Measurements from ENCODE around the gene TNK2. TPM values are rescaled to one million over a fixed set of nuclear protein-coding genes. Genes with fewer than 3 reads are reported as not detected.

The TNK2 gene
- total and polyA plus RNA-seq, 2 of the 8 experiments (the other 6 are each of a cell fraction or from before 2014, with no cell fraction given), result 10.4 to 33.9 TPM

DNA sequence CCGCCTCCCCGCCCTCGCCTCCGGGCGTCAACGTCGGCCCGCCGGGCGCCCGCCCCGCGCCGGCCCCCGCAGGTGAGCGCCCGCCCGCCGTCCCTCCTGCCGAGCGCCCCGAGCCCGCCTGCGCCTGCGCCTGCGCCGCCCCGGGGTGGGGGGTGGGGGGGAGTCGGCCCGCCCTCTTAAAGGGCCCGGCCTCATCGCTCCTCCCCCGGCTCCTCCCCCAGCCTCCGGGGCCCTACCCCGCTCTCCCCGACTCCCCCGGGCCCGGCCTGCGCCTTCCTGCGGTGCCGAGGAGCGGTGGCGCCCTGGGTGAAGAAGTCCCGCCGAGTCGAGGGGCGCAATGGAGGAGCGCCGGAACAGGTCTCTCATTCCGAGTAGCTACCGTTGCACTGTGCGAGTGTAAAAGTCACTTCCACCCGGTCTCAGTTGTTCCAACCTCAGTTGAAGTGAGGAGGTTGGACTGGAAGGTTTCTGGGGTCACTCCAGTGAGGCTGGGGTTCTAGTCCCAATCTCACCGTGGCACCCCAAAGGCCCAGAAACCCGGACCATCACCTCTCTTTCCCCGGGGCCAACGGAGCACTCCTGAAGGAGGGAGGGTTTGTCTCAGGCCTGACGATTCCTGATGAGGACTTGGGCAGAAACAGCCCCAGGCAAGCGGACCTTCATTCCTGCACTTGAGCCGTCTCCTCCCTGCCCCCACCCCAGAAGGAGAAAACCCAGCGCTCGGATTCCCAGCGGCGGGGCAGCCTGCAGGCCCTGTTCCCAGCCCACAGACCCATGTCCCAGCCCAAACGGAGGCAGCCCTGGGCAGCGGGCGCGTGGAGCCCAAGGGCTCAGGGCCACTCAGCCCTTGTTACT, 1.5 kb upstream of the TNK2 start:
- H3K23me2 ChIP-seq (ENCODE audit: low read depth, low read length), result peaks cover 13% of the 10 kb centered on the region
- no peaks in the 10 kb centered on the region; the same call in 1 of the 2 replicates for H3K79me1 ChIP-seq (ENCODE audit: low read depth, low read length)
- ChIA-PET CTCF (ENCODE audit: partially characterized antibody) (interaction anchor here (0.7 kb wide), 1 partner anchor 11 kb away, joined by 3 read pairs; no protein-coding TSS in a partner anchor), POLR2A (ENCODE audit: partially characterized antibody) (interaction anchor here (0.6 kb wide), 1 partner anchor 88 kb away, joined by 3 read pairs; no protein-coding TSS in a partner anchor)
- H3K14ac ChIP-seq (ENCODE audit: insufficient read length), result no peak overlapping the region
- no peaks in the 10 kb centered on the region for H3K36me3 ChIP-seq (ENCODE audit: control insufficient read depth in 2 of 4, insufficient read depth in 4 of 4, low read length in 3 of 4)
- H3K18ac ChIP-seq (ENCODE audit: extremely low read depth, low read length), result peak overlapping the region; percentile 55
- no peak overlapping the region for H2BK120ac ChIP-seq (replicated peaks; ENCODE audit: low read depth, low read length)
- H2BK12ac ChIP-seq (ENCODE audit: low read depth, low read length), result peak overlapping the region; percentile 62; the same call in 1 of the 2 replicates
- peak in 1 of 2 experiments; percentile 86 for DNase-seq (ENCODE audit: low read depth in 1 of 2, low spot score in 2 of 2)
- peak overlapping the region; percentile 92; the same call in 1 of the 2 replicates for H2BK15ac ChIP-seq (ENCODE audit: low read length)
- H3K4me3 ChIP-seq (ENCODE audit: extremely low read depth in 1 of 4, insufficient read depth in 2 of 4, low read depth in 3 of 4, low read length in 4 of 4), result peak overlapping the region; percentile 62 to 79 (median 72)
- H3K4ac ChIP-seq (replicated peaks; ENCODE audit: insufficient read length, low read depth, low read length), result peak overlapping the region; percentile 2
- H3K9ac ChIP-seq (replicated peaks in 1 of 4; ENCODE audit: extremely low read depth in 1 of 4, low read depth in 3 of 4, low read length in 3 of 4), result peak overlapping the region in 2 of 4 experiments; percentile 2; a peak in 2 of 7 replicates
- 18% methylated on average over 14 of the region's 68 CpGs; no CpG with 5 or more reads in 1 of the 2 experiments for WGBS, 2 experiments (ENCODE audit: extremely low coverage in 1 of 2, insufficient coverage in 1 of 2, insufficient read length in 1 of 2, insufficient replicate concordance in 2 of 2, low coverage in 1 of 2, low lambda C conversion rate in 2 of 2, missing lambda C conversion rate in 1 of 2)
- H3K56ac ChIP-seq (replicated peaks; ENCODE audit: insufficient read length, low read depth, low read length), result peak overlapping the region; percentile 82
- H3K27me3 ChIP-seq (replicated peaks in 1 of 4; ENCODE audit: control insufficient read depth in 3 of 4, extremely low read depth in 1 of 4, insufficient read depth in 3 of 4, low read length in 3 of 4), result peaks cover 0 to 15% (median 5%) of the 10 kb centered on the region in 4 experiments; a peak in 5 of 7 replicates
- H3K27ac ChIP-seq (ENCODE audit: low read depth, low read length), result no peak overlapping the region
- no peak overlapping the region for H3K23ac ChIP-seq (ENCODE audit: insufficient read length)
- H2BK20ac ChIP-seq (ENCODE audit: low read length), result no peak overlapping the region
- H3K9me3 ChIP-seq (ENCODE audit: insufficient read depth in 2 of 2, low read depth in 1 of 2, low read length in 1 of 2), result no peaks in the 10 kb centered on the region
- H4K91ac ChIP-seq (replicated peaks; ENCODE audit: insufficient read length, low read length), result peak overlapping the region; percentile 66
- H4K20me1 ChIP-seq (replicated peaks in 1 of 2; ENCODE audit: control insufficient read depth in 1 of 2, insufficient read depth in 2 of 2, low read length in 2 of 2), result peaks cover 5 to 23% of the 10 kb centered on the region in 2 experiments
- peak overlapping the region; percentile 79; the same call in 1 of the 2 replicates for H2BK5ac ChIP-seq (ENCODE audit: low read depth, low read length)
- peaks cover 7 to 11% of the 10 kb centered on the region in 2 experiments; a peak in 3 of 4 replicates for H3K79me2 ChIP-seq (ENCODE audit: control insufficient read depth in 1 of 2, insufficient read depth in 2 of 2, low read length in 2 of 2)
- peak overlapping the region; percentile 59; the same call in 1 of the 2 replicates for H4K8ac ChIP-seq (ENCODE audit: extremely low read depth, insufficient read depth, low read length)
- peaks cover 7 to 21% (median 19%) of the 10 kb centered on the region in 4 experiments for H3K4me1 ChIP-seq (replicated peaks in 1 of 4; ENCODE audit: control insufficient read depth in 3 of 4, insufficient read depth in 4 of 4, low read length in 3 of 4)
- H4K5ac ChIP-seq (ENCODE audit: insufficient read length, low read depth, low read length), result peak overlapping the region; percentile 8
- H2AK5ac ChIP-seq (ENCODE audit: low read depth, low read length), result no peak overlapping the region
- peak overlapping the region; percentile 68 to 87 for H3K4me2 ChIP-seq (ENCODE audit: insufficient read depth in 1 of 2, low read depth in 2 of 2, low read length in 2 of 2)
- no peak for FAIRE-seq
- H2AFZ ChIP-seq (ENCODE audit: low read length), result peak overlapping the region; percentile 69; the same call in 1 of the 2 replicates
- TF ChIP-seq, protein P1, sequence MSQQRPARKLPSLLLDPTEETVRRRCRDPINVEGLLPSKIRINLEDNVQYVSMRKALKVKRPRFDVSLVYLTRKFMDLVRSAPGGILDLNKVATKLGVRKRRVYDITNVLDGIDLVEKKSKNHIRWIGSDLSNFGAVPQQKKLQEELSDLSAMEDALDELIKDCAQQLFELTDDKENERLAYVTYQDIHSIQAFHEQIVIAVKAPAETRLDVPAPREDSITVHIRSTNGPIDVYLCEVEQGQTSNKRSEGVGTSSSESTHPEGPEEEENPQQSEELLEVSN (IDR thresholded peaks at IDR 0.05), result no peak
- TF ChIP-seq, protein P2, sequence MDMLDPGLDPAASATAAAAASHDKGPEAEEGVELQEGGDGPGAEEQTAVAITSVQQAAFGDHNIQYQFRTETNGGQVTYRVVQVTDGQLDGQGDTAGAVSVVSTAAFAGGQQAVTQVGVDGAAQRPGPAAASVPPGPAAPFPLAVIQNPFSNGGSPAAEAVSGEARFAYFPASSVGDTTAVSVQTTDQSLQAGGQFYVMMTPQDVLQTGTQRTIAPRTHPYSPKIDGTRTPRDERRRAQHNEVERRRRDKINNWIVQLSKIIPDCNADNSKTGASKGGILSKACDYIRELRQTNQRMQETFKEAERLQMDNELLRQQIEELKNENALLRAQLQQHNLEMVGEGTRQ (IDR thresholded peaks at IDR 0.05; ENCODE audit: low read length), result no peak
- TF ChIP-seq RBBP5 (IDR thresholded peaks at IDR 0.05; ENCODE audit: borderline replicate concordance, low read depth, low read length), result peak; percentile 70; the same call in 1 of the 2 replicates
- TF ChIP-seq PHF8 (conservative IDR thresholded peaks at IDR 0.05; ENCODE audit: low read depth, low read length), result 0 out of 2 replicates have a peak, but pooled peaks have one; percentile 23
- 0 out of 2 replicates have a peak, but pooled peaks have one; percentile 56 for TF ChIP-seq SP4 (IDR thresholded peaks at IDR 0.05; ENCODE audit: low read length)
- peak; percentile 48 for TF ChIP-seq ASH2L (IDR thresholded peaks at IDR 0.05; ENCODE audit: low read length)
- TF ChIP-seq CEBPB (IDR thresholded peaks at IDR 0.05; ENCODE audit: low read depth, low read length), result no peak
- no peak for TF ChIP-seq BCL11A (IDR thresholded peaks at IDR 0.05; ENCODE audit: low read depth in 2 of 2, low read length in 2 of 2)
